Breast epithelium (tissue), 4 donors: ENCODE data around the gene DET1. TPM values are rescaled to one million over a fixed set of nuclear protein-coding genes. Genes with fewer than 3 reads are reported as not detected.

Experiments used
- DNase-seq, 2 donors: peaks; one replicate each; pipeline ENCODE4 v3.0.0-alpha.2; 2019; ENCODE audit warnings: low spot score in 2 of 2
- H3K27ac ChIP-seq, 2 donors: fragments of 200-600 bp; sonication (generic) in 1 of 2; one replicate each; pipeline ENCODE4 v1.5.1; 2016 to 2019; ENCODE audit warnings: mild to moderate bottlenecking in 1 of 2
- H3K27me3 ChIP-seq, 2 donors: fragments of 200-600 bp; sonication (generic) in 1 of 2; one replicate each; pipeline versions ENCODE4 v1.5.1 to v1.6.0; 2017 to 2019; ENCODE audit warnings: control low read depth in 1 of 2, mild to moderate bottlenecking in 1 of 2
- H3K36me3 ChIP-seq: fragments of 200-600 bp; one replicate; pipeline ENCODE4 v1.5.1; 2019
- H3K4me1 ChIP-seq, 2 donors: fragments of 200-600 bp; sonication (generic); one replicate each; pipeline ENCODE4 v1.5.1; 2016 to 2019; ENCODE audit warnings: control low read depth in 1 of 2
- H3K4me3 ChIP-seq, 3 donors: fragments of 200-600 bp; sonication (generic); 1 replicate in 2 of 3; 2 replicates in 1 of 3; pipeline ENCODE4 v1.5.1; 2016 to 2019; ENCODE audit warnings: mild to moderate bottlenecking in 3 of 3, moderate library complexity in 2 of 3
- H3K9me3 ChIP-seq, 2 donors: fragments of 200-600 bp; sonication (generic) in 1 of 2; one replicate each; pipeline ENCODE4 v1.5.1; 2016 to 2019; ENCODE audit warnings: control low read depth in 1 of 2
- CTCF ChIP-seq, 3 donors: fragments of 450-650 bp; IDR thresholded peaks; one replicate each; pipeline ENCODE4 v1.5.1; 2016 to 2017; ENCODE audit warnings: antibody characterized with exemption in 3 of 3, mild to moderate bottlenecking in 3 of 3, moderate library complexity in 3 of 3
- POLR2A ChIP-seq: fragments of 450-650 bp; IDR thresholded peaks from one replicate; pipeline ENCODE4 v1.6.1; 2016; ENCODE audit warnings: antibody characterized with exemption, mild to moderate bottlenecking, moderate library complexity
- POLR2AphosphoS5 ChIP-seq, 3 donors: sonication (generic); formaldehyde crosslinking; IDR thresholded peaks; one replicate each; pipeline ENCODE4 v1.6.1; 2017; ENCODE audit warnings: antibody characterized with exemption in 3 of 3
- intact Hi-C: fragments of 100-400 bp; cut with DNase I; formaldehyde crosslinking; loops from one replicate; pipeline ENCODE4 v1.15.1; 2023; ENCODE audit warnings: low total_unique reads
- total RNA-seq, 3 donors: library from RNA; depleted of rRNA; stranded (reverse); fragments of >200 nt; gene quantifications; one replicate each; pipeline ENCODE4 v1.1.0, GENCODE V29; 2016

Gene DET1
- total RNA-seq, 3 donors from 2014 or later, result 7.2 to 19.6 (median 12.1) TPM

GRCh38 chr15:88493844-88494243 lies 52.6 kb downstream of the DET1 start:
- Histone ChIP-seq H3K9me3 (no peaks in the 10 kb centered on the region), H3K4me3 (no peak overlapping the region), H3K36me3 (no peaks in the 10 kb centered on the region), H3K27me3 (no peaks in the 10 kb centered on the region), H3K27ac (no peak overlapping the region), H3K4me1 (no peaks in the 10 kb centered on the region)
- TF ChIP-seq CTCF (IDR thresholded peaks at IDR 0.05) (no peak), POLR2A (no peak), POLR2AphosphoS5 (IDR thresholded peaks at IDR 0.05) (no peak)
- DNase-seq, result no peak
- intact Hi-C loops, result no loop called here

GRCh38 chr15:88491158-88491557 lies 55.3 kb downstream of the DET1 start:
- Histone ChIP-seq H3K27me3 (no peaks in the 10 kb centered on the region), H3K4me3 (no peak overlapping the region), H3K36me3 (no peaks in the 10 kb centered on the region), H3K4me1 (no peaks in the 10 kb centered on the region), H3K27ac (no peak overlapping the region), H3K9me3 (no peaks in the 10 kb centered on the region)
- intact Hi-C loops, result no loop called here
- DNase-seq, result no peak
- TF ChIP-seq POLR2A (no peak), POLR2AphosphoS5 (IDR thresholded peaks at IDR 0.05) (no peak), CTCF (IDR thresholded peaks at IDR 0.05) (no peak)

- Histone ChIP-seq H3K4me3 (no peak overlapping the region), H3K4me1 (no peaks in the 10 kb centered on the region), H3K27ac (no peak overlapping the region), H3K27me3 (no peaks in the 10 kb centered on the region), H3K36me3 (no peaks in the 10 kb centered on the region), H3K9me3 (no peaks in the 10 kb centered on the region)
- intact Hi-C loops, result no loop called here
- no peak for DNase-seq
- TF ChIP-seq CTCF (IDR thresholded peaks at IDR 0.05) (no peak), POLR2AphosphoS5 (IDR thresholded peaks at IDR 0.05) (no peak), POLR2A (no peak)
These were observed 56.4 kb downstream of the DET1 start for GRCh38 chr15:88490036-88490435.

GRCh38 chr15:88489321-88489720 lies 57.2 kb downstream of the DET1 start:
- Histone ChIP-seq H3K9me3 (no peaks in the 10 kb centered on the region), H3K4me1 (no peaks in the 10 kb centered on the region), H3K4me3 (no peak overlapping the region), H3K27me3 (no peaks in the 10 kb centered on the region), H3K36me3 (no peaks in the 10 kb centered on the region), H3K27ac (no peak overlapping the region)
- DNase-seq, result no peak
- TF ChIP-seq POLR2AphosphoS5 (IDR thresholded peaks at IDR 0.05), result no peak
- no peak for TF ChIP-seq POLR2A
- no peak for TF ChIP-seq CTCF (IDR thresholded peaks at IDR 0.05)
- intact Hi-C loops, result no loop called here

GRCh38 chr15:88487796-88488523 lies 58.5 kb downstream of the DET1 start:
- intact Hi-C loops, result no loop called here
- Histone ChIP-seq H3K27ac (no peak overlapping the region), H3K4me1 (no peaks in the 10 kb centered on the region), H3K9me3 (no peaks in the 10 kb centered on the region), H3K36me3 (no peaks in the 10 kb centered on the region), H3K4me3 (no peak overlapping the region), H3K27me3 (no peaks in the 10 kb centered on the region)
- TF ChIP-seq POLR2A (no peak), CTCF (IDR thresholded peaks at IDR 0.05) (no peak), POLR2AphosphoS5 (IDR thresholded peaks at IDR 0.05) (no peak)
- DNase-seq, result no peak
